Measurements from ENCODE around the gene RIOX2.

- TF ChIP-seq ZKSCAN1 (IDR thresholded peaks at IDR 0.05; ENCODE audit: low read length): no peak
- TF ChIP-seq POLR2A (IDR thresholded peaks at IDR 0.05; ENCODE audit: insufficient read depth in 1 of 2, low read depth in 2 of 2, low read length in 2 of 2): no peak
Measured at GRCh38 chr3:97952280-97952679, 20.0 kb downstream of the RIOX2 start.

Measured in HepG2 (cell line).